A549 (cell line): ENCODE results near the gene KCTD4. TPM values are rescaled to one million over a fixed set of nuclear protein-coding genes. Genes with fewer than 3 reads are reported as not detected.

Experiments
- ATAC-seq, 2 experiments: fragments of 200-7000 bp in 1 of 2; fragments of >200 bp in 1 of 2; cut with Nextera tagmentation in 1 of 2; cut with Tn5 transposase in 1 of 2; 3 replicates each; pipeline versions ENCODE4 v1.8.0 to v1.9.1; 2018 to 2020; ENCODE audit warnings: mild to moderate bottlenecking in 1 of 2, moderate library complexity in 1 of 2
- CTCF ChIA-PET: fragments of 300-600 bp; sonication (Branson Sonifier 250); formaldehyde crosslinking; extraction: SDS; loops from one replicate; lab custom pipeline; 2021; ENCODE audit warnings: antibody characterized with exemption, inconsistent platforms; lab: Yijun Ruan, JAX
- POLR2A ChIA-PET: fragments of 350-600 bp; formaldehyde crosslinking; extraction: SDS; loops from one replicate; lab custom pipeline; 2021; ENCODE audit warnings: antibody characterized with exemption, inconsistent platforms; lab: Yijun Ruan, JAX
- DNase-seq, 2 experiments: peaks; one replicate each; pipeline versions ENCODE4 v3.0.0 to v3.0.0-alpha.2; 2011 to 2016; ENCODE audit warnings: low read depth in 1 of 2, low spot score in 1 of 2
- FAIRE-seq: peaks from 2 replicates; lab custom pipeline; 2011; peaks lifted over from hg19 to GRCh38; lab: Jason Lieb, UNC
- H3K27ac ChIP-seq, 2 experiments: fragments of >200 bp; sonication (Bioruptor Twin); formaldehyde crosslinking; 3 replicates each; pipeline ENCODE4 v1.5.1; 2016 to 2017
- H3K4me1 ChIP-seq: fragments of >200 bp; sonication (Bioruptor Twin); formaldehyde crosslinking; 3 replicates; pipeline ENCODE4 v1.6.1; 2016
- H3K4me2 ChIP-seq: fragments of >200 bp; sonication (Bioruptor Twin); formaldehyde crosslinking; 3 replicates; pipeline ENCODE4 v1.6.1; 2016
- H3K4me3 ChIP-seq: fragments of >200 bp; sonication (Bioruptor Twin); formaldehyde crosslinking; 3 replicates; pipeline ENCODE4 v1.5.1; 2016
- H3K9me3 ChIP-seq: fragments of >200 bp; sonication (Bioruptor Twin); formaldehyde crosslinking; 3 replicates; pipeline ENCODE4 v1.6.1; 2016
- BHLHE40 ChIP-seq: IDR thresholded peaks from 2 replicates; pipeline ENCODE4 v1.6.1; 2012; ENCODE audit warnings: low read depth, low read length, inconsistent platforms
- CBX2 ChIP-seq: fragments of 200-600 bp; sonication (generic); IDR thresholded peaks from 2 replicates; pipeline ENCODE4 v1.6.1; 2016; ENCODE audit warnings: low read depth, mild to moderate bottlenecking, borderline replicate concordance
- CBX8 ChIP-seq: fragments of 200-600 bp; sonication (generic); IDR thresholded peaks from 2 replicates; pipeline ENCODE4 v1.6.1; 2016
- CHD4 ChIP-seq: fragments of 200-600 bp; sonication (generic); IDR thresholded peaks from 2 replicates; pipeline ENCODE4 v1.6.1; 2016; ENCODE audit warnings: antibody characterized with exemption, mild to moderate bottlenecking, borderline replicate concordance
- CTCF ChIP-seq: fragments of >200 bp; sonication (Bioruptor Twin); formaldehyde crosslinking; IDR thresholded peaks from 3 replicates; pipeline ENCODE4 v1.5.1; 2016
- E2F6 ChIP-seq: IDR thresholded peaks from 2 replicates; pipeline ENCODE4 v1.6.1; 2012; ENCODE audit warnings: low read depth, borderline replicate concordance
- EHF ChIP-seq: fragments of 250-450 bp; sonication (Bioruptor Pico); IDR thresholded peaks from 2 replicates; pipeline ENCODE4 v1.5.0; 2020; ENCODE audit warnings: mild to moderate bottlenecking
- ELK1 ChIP-seq: fragments of 150-350 bp; IDR thresholded peaks from 2 replicates; pipeline ENCODE4 v1.6.1; 2014; ENCODE audit warnings: low read depth, mild to moderate bottlenecking, low read length
- EP300 ChIP-seq, 2 experiments: fragments of >200 bp; sonication (Bioruptor Twin); formaldehyde crosslinking; IDR thresholded peaks; 2 replicates in 1 of 2; 3 replicates in 1 of 2; pipeline ENCODE4 v1.6.1; 2016 to 2017
- FOSB ChIP-seq: fragments of 250-450 bp; sonication (Bioruptor Pico); IDR thresholded peaks from 2 replicates; pipeline ENCODE4 v1.5.0; 2020; ENCODE audit warnings: mild to moderate bottlenecking, moderate library complexity
- FOSL2 ChIP-seq, 2 experiments: fragments of 450-650 bp in 1 of 2; fragments of >200 bp in 1 of 2; sonication (Bioruptor Twin) in 1 of 2; formaldehyde crosslinking; IDR thresholded peaks; 2 replicates each; pipeline versions ENCODE4 v1.5.0 to v1.6.1; 2016 to 2020; ENCODE audit warnings: mild to moderate bottlenecking in 1 of 2, moderate library complexity in 1 of 2
- HDAC2 ChIP-seq: fragments of 200-600 bp; sonication (generic); IDR thresholded peaks from 2 replicates; pipeline ENCODE4 v1.6.1; 2016
- HOXB13 ChIP-seq: fragments of 250-450 bp; sonication (Bioruptor Pico); IDR thresholded peaks from 2 replicates; pipeline ENCODE4 v1.5.0; 2020; ENCODE audit warnings: low read depth, mild to moderate bottlenecking, moderate library complexity
- KDM5A ChIP-seq: fragments of 200-600 bp; sonication (generic); IDR thresholded peaks from 2 replicates; pipeline ENCODE4 v1.6.1; 2016; ENCODE audit warnings: antibody characterized with exemption, mild to moderate bottlenecking
- MYC ChIP-seq: IDR thresholded peaks from 2 replicates; pipeline ENCODE4 v1.6.1; 2012; ENCODE audit warnings: mild to moderate bottlenecking, inconsistent platforms, low read length, improper control_type of control experiment, borderline replicate concordance
- NFE2L2 ChIP-seq: fragments of 150-350 bp; conservative IDR thresholded peaks from 2 replicates; pipeline ENCODE4 v1.6.1; 2014; ENCODE audit warnings: low read length
- NR3C1 ChIP-seq: fragments of >200 bp; sonication (Bioruptor Twin); formaldehyde crosslinking; IDR thresholded peaks from 3 replicates; pipeline ENCODE4 v1.6.1; 2017
- PBX3 ChIP-seq: IDR thresholded peaks from 2 replicates; pipeline ENCODE4 v1.6.1; 2012
- PHF8 ChIP-seq: fragments of 200-600 bp; sonication (generic); IDR thresholded peaks from 2 replicates; pipeline ENCODE4 v1.6.1; 2016; ENCODE audit warnings: low read depth, mild to moderate bottlenecking, antibody characterized with exemption, moderate library complexity, borderline replicate concordance
- POLR2AphosphoS2 ChIP-seq: conservative IDR thresholded peaks from 2 replicates; pipeline ENCODE4 v1.6.1; 2012; ENCODE audit warnings: low read length, improper control_type of control experiment, inconsistent platforms
- RCOR1 ChIP-seq: fragments of 150-350 bp; IDR thresholded peaks from 2 replicates; pipeline ENCODE4 v1.6.1; 2014; ENCODE audit warnings: antibody characterized with exemption, low read length, low read depth
- RNF2 ChIP-seq: fragments of 200-600 bp; sonication (generic); IDR thresholded peaks from 2 replicates; pipeline ENCODE4 v1.6.1; 2016; ENCODE audit warnings: low read depth, mild to moderate bottlenecking, antibody characterized with exemption, moderate library complexity, borderline replicate concordance
- ZNF302 ChIP-seq: fragments of 250-450 bp; sonication (Bioruptor Pico); IDR thresholded peaks from 2 replicates; pipeline ENCODE4 v1.9.0; 2021; ENCODE audit warnings: inconsistent platforms, mild to moderate bottlenecking, moderate library complexity
- WGBS: methylation state at CpG from one replicate; pipeline ENCODE4 v1.1.6; 2017; ENCODE audit errors: missing lambda C conversion rate; 5-methylcytosine and 5-hydroxymethylcytosine counted together
- polyA plus RNA-seq, 4 experiments: library from polyadenylated mRNA; depleted of rRNA in 3 of 4; stranded (reverse); fragments of >200 nt; fragmentation: RNase III in 1 of 4; extraction: RNeasy Plus Mini Kit Qiagen cat#74134 plus additional on column Dnase treatment in 1 of 4; gene quantifications; 2 replicates in 3 of 4; 3 replicates in 1 of 4; pipeline ENCODE4 v1.2.3, GENCODE V29; 2011 to 2017

The KCTD4 gene
- polyA plus RNA-seq, 2 of the 4 experiments (the other 2 are of a cell fraction) = not detected

GRCh38 chr13:45162194-45162593, 38.7 kb downstream of the KCTD4 start:
- DNase-seq (no peak), ATAC-seq (peak; percentile 64 to 69; a peak in 5 of 6 replicates), FAIRE-seq (no peak)
- no peak for TF ChIP-seq CTCF
- TF ChIP-seq EP300 (IDR thresholded peaks at IDR 0.05) = no peak
- no peak for TF ChIP-seq E2F6
- 58% methylated on average over 1 of the region's 1 CpG for WGBS
- Histone ChIP-seq H3K4me1 (peaks cover 24% of the 10 kb centered on the region), H3K9me3 (no peaks in the 10 kb centered on the region), H3K4me3 (no peak overlapping the region), H3K4me2 (peak overlapping the region; percentile 72), H3K27ac (peak overlapping the region; percentile 33 to 77; a peak in 5 of 6 replicates)
- POLR2A ChIA-PET = no interaction called here
- CTCF ChIA-PET = interaction anchor here (0.6 to 0.9 kb wide), 2 partner anchors 55 to 115 kb away, joined by 3 read pairs; no protein-coding TSS in a partner anchor

GRCh38 chr13:45156565-45157361, 44.1 kb downstream of the KCTD4 start:
- Histone ChIP-seq H3K27ac (no peak overlapping the region), H3K4me3 (no peak overlapping the region), H3K9me3 (no peaks in the 10 kb centered on the region), H3K4me1 (peaks cover 8% of the 10 kb centered on the region), H3K4me2 (no peak overlapping the region)
- TF ChIP-seq RNF2 (no peak), CTCF (no peak), HOXB13 (CRISPR knock-in tag) (no peak), CBX2 (no peak), PHF8 (no peak), BHLHE40 (no peak), FOSL2 (IDR thresholded peaks at IDR 0.05) (no peak), FOSL2 (CRISPR knock-in tag; IDR thresholded peaks at IDR 0.05) (no peak), EHF (no peak), RCOR1 (no peak), ELK1 (no peak), CBX8 (no peak), ZNF302 (no peak), FOSB (no peak)
- ATAC-seq (no peak), FAIRE-seq (no peak), DNase-seq (no peak)
- ChIA-PET CTCF (no interaction called here), POLR2A (no interaction called here)
- 90% methylated on average over 7 of the region's 7 CpGs for WGBS

- Histone ChIP-seq H3K9me3 (no peaks in the 10 kb centered on the region), H3K4me2 (no peak overlapping the region), H3K27ac (no peak overlapping the region), H3K4me3 (no peak overlapping the region), H3K4me1 (peaks cover 16% of the 10 kb centered on the region; the same call in 2 of the 3 replicates)
- FAIRE-seq = no peak
- WGBS = 49% methylated on average over 1 of the region's 1 CpG
- ChIA-PET POLR2A (no interaction called here), CTCF (no interaction called here)
- DNase-seq = no peak
- ATAC-seq = no peak
- TF ChIP-seq BHLHE40 (no peak), NR3C1 (no peak), KDM5A (no peak), CHD4 (no peak), RCOR1 (no peak), ZNF302 (no peak), MYC (no peak), POLR2AphosphoS2 (no peak), NFE2L2 (no peak), HDAC2 (no peak), PBX3 (no peak)
Observed at GRCh38 chr13:45149964-45150363, 50.9 kb downstream of the KCTD4 start.
